NCI-H1694 (cell line): ENCODE measurements around the gene SCG2.
"Not testable (repeated sequence)": the region's sequence is repeated elsewhere in the genome, so short reads cannot be mapped to it uniquely, and the experiment has no call there.

Experiments used
- DNase-seq: peaks from one replicate; lab custom pipeline; 2025; lab: John Stamatoyannopoulos, UW

SCG2 gene

GRCh38 chr2:223611061-223611460 lies 8.9 kb upstream of the SCG2 start:
- no peak for DNase-seq

- DNase-seq = no peak
These were observed 5.3 kb upstream of the SCG2 start for GRCh38 chr2:223607476-223607875.

- no peak for DNase-seq
These were observed 4.8 kb upstream of the SCG2 start for GRCh38 chr2:223606946-223607345.

GRCh38 chr2:223604231-223604630 lies 2.1 kb upstream of the SCG2 start:
- DNase-seq = no peak

GRCh38 chr2:223602972-223603371 lies 811 bp upstream of the SCG2 start:
- no peak for DNase-seq

GRCh38 chr2:223601018-223601417 lies 1.1 kb downstream of the SCG2 start:
- no peak for DNase-seq

GRCh38 chr2:223599640-223600380 lies 2.4 kb downstream of the SCG2 start:
- no peak for DNase-seq

- peak; percentile 26 for DNase-seq
These were observed 3.0 kb downstream of the SCG2 start for GRCh38 chr2:223598994-223599639.

- DNase-seq = no peak
These were observed 5.1 kb downstream of the SCG2 start for GRCh38 chr2:223597076-223597475.

GRCh38 chr2:223596208-223596607 lies 6.0 kb downstream of the SCG2 start:
- no peak for DNase-seq

GRCh38 chr2:223594831-223595230 lies 7.3 kb downstream of the SCG2 start:
- no peak for DNase-seq

GRCh38 chr2:223594259-223594658 lies 7.9 kb downstream of the SCG2 start:
- DNase-seq = no peak

GRCh38 chr2:223592689-223593088 lies 9.5 kb downstream of the SCG2 start:
- DNase-seq = not testable (repeated sequence)

- DNase-seq = no peak
These were observed 10.6 kb downstream of the SCG2 start for GRCh38 chr2:223591596-223591995.

GRCh38 chr2:223590964-223591363 lies 11.2 kb downstream of the SCG2 start:
- no peak for DNase-seq

GRCh38 chr2:223589901-223590300 lies 12.3 kb downstream of the SCG2 start:
- DNase-seq = no peak

- no peak for DNase-seq
These were observed 13.9 kb downstream of the SCG2 start for GRCh38 chr2:223588251-223588650.

GRCh38 chr2:223587301-223587700 lies 14.9 kb downstream of the SCG2 start:
- DNase-seq = no peak

- DNase-seq = peak; percentile 52
These were observed 15.9 kb downstream of the SCG2 start for GRCh38 chr2:223586261-223586660.

- peak; percentile 43 for DNase-seq
These were observed 16.5 kb downstream of the SCG2 start for GRCh38 chr2:223585666-223586065.

GRCh38 chr2:223582001-223582400 lies 20.2 kb downstream of the SCG2 start:
- no peak for DNase-seq

GRCh38 chr2:223580951-223581350 lies 21.2 kb downstream of the SCG2 start:
- DNase-seq = no peak

GRCh38 chr2:223578846-223579245 lies 23.3 kb downstream of the SCG2 start:
- no peak for DNase-seq

GRCh38 chr2:223576873-223577272 lies 25.3 kb downstream of the SCG2 start:
- no peak for DNase-seq
